ENCODE data around the gene GPR162. TPM values are rescaled to one million over a fixed set of nuclear protein-coding genes. Genes with fewer than 3 reads are reported as not detected.

The GPR162 gene
- total and polyA plus RNA-seq, 12 donors: 1.1 to 42.6 (median 5.1) TPM

DNA sequence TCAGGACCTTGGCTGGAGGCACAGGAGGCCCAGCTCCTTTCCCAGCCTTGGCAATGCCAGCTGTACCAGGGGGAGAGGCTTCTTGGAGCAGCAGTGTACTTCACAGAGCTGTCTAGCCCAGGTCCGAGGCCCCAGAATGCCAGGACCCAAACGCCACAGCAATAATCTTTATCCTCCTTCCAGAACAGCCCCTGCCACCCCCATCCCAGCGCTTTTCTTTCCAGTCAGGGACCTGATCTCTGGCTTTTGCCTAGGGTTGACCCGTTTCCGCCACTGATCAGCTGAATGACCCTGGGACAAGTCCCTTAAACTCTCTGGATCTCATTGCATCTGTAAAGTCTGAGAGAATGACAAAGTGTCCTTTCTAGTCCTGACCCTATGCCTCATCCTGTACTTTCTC, 44.2 kb upstream of the GPR162 start:
- no peak overlapping the region for H3K4me3 ChIP-seq
- no peaks in the 10 kb centered on the region for H3K27me3 ChIP-seq
- H3K27ac ChIP-seq: no peak overlapping the region
- H3K4me1 ChIP-seq (replicated peaks in 1 of 2): peaks cover 7 to 13% of the 10 kb centered on the region in 2 donors
- no peak for TF ChIP-seq POLR2A (IDR thresholded peaks at IDR 0.05)
- TF ChIP-seq, protein P1, sequence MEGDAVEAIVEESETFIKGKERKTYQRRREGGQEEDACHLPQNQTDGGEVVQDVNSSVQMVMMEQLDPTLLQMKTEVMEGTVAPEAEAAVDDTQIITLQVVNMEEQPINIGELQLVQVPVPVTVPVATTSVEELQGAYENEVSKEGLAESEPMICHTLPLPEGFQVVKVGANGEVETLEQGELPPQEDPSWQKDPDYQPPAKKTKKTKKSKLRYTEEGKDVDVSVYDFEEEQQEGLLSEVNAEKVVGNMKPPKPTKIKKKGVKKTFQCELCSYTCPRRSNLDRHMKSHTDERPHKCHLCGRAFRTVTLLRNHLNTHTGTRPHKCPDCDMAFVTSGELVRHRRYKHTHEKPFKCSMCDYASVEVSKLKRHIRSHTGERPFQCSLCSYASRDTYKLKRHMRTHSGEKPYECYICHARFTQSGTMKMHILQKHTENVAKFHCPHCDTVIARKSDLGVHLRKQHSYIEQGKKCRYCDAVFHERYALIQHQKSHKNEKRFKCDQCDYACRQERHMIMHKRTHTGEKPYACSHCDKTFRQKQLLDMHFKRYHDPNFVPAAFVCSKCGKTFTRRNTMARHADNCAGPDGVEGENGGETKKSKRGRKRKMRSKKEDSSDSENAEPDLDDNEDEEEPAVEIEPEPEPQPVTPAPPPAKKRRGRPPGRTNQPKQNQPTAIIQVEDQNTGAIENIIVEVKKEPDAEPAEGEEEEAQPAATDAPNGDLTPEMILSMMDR (IDR thresholded peaks at IDR 0.05): no peak
- H3K9me3 ChIP-seq (replicated peaks in 1 of 3): no peaks in the 10 kb centered on the region
- no peaks in the 10 kb centered on the region for H3K36me3 ChIP-seq (replicated peaks in 1 of 2)
- WGBS, 4 donors: 81 to 90% (median 87%) methylated on average over 4 to 5 of the region's 5 CpGs
- no peak for DNase-seq
- intact Hi-C loops (cut with DNase I): loop anchor here in 1 of 2 donors (5.0 kb wide), 1 partner anchor 40 kb away; no protein-coding TSS in a partner anchor

GRCh38 chr12:6778217-6778573, 43.4 kb upstream of the GPR162 start:
- peak overlapping the region in 4 of 5 donors; percentile 3 to 84 (median 48) for H3K27ac ChIP-seq
- WGBS, 4 donors: 17 to 27% (median 22%) methylated on average over 5 to 14 of the region's 14 CpGs
- DNase-seq: peak; percentile 53 to 74 (median 66)
- intact Hi-C loops (cut with DNase I): loop anchor here in 1 of 2 donors (5.0 kb wide), 1 partner anchor 41 kb away; no protein-coding TSS in a partner anchor
- TF ChIP-seq, protein P1 (IDR thresholded peaks at IDR 0.05): no peak
- TF ChIP-seq POLR2A (IDR thresholded peaks at IDR 0.05): no peak
- peak overlapping the region in 2 of 4 donors; percentile 4 to 44 for H3K4me3 ChIP-seq
- no peaks in the 10 kb centered on the region for H3K27me3 ChIP-seq
- peaks cover 7 to 13% of the 10 kb centered on the region in 2 donors for H3K4me1 ChIP-seq (replicated peaks in 1 of 2)
- H3K36me3 ChIP-seq (replicated peaks in 1 of 2): no peaks in the 10 kb centered on the region
- no peaks in the 10 kb centered on the region for H3K9me3 ChIP-seq (replicated peaks in 1 of 3)

DNA sequence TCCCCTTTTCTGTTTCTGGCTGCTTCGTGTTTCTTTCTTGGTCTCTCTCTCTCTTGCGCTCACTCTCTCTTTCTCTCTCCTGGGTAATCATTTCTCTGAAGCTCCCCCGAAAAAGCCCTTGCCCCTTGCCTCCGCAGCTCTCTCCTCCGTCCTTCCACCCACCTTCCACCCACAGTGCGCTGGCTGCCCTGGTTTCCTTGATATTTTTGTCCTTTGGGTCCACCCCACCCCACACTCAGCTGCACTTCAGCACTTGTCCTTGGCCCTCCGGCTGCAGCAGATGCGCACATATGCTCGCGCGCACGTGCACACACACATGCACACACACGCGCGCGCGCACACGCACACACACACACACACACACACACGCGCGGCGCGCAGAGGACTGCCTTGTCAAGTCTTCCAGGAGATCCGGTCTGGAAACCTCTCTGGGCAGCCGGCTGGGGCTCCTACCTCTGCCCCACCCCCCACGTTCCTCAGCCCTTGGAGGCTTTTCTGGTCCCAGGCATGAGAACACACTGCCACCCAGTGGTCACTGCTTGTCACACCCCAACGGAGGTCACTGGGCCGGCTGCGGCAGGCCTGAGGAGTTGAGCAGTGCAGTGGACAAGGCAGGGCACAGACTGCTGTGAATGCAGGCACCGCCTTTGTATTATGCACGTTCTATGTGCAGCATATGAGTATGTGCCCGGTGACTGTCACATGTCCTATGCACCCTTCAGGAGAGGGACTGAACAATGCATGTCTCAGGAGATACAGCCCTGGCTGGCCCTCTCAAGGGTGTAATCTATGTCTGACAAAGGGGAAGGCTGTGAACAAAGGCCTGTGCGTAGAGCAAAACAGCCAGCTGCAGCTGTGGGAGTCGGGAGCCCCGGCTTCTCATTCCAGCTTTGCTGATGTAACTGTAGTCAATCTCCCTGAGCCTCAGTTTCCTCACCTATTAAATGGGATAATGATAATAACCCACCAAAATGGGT, 42.8 kb upstream of the GPR162 start:
- 2 to 4% (median 4%) methylated on average over 14 to 35 of the region's 35 CpGs for WGBS, 4 donors
- Histone ChIP-seq H3K36me3 (replicated peaks in 1 of 2) (no peaks in the 10 kb centered on the region), H3K27ac (peak overlapping the region in 4 of 5 donors; percentile 3 to 84 (median 48)), H3K4me1 (replicated peaks in 1 of 2) (peaks cover 7 to 13% of the 10 kb centered on the region in 2 donors), H3K9me3 (replicated peaks in 1 of 3) (no peaks in the 10 kb centered on the region), H3K27me3 (no peaks in the 10 kb centered on the region), H3K4me3 (peak overlapping the region in 2 of 4 donors; percentile 4 to 44)
- intact Hi-C loops (cut with DNase I): loop anchor here in 1 of 2 donors (5.0 kb wide), 1 partner anchor 42 kb away; no protein-coding TSS in a partner anchor
- DNase-seq: peak; percentile 95 to 98 (median 97)
- TF ChIP-seq, protein P1 (IDR thresholded peaks at IDR 0.05): peak; percentile 88 to 99 (median 98)
- peak in 1 of 2 donors; percentile 59 for TF ChIP-seq POLR2A (IDR thresholded peaks at IDR 0.05)

DNA sequence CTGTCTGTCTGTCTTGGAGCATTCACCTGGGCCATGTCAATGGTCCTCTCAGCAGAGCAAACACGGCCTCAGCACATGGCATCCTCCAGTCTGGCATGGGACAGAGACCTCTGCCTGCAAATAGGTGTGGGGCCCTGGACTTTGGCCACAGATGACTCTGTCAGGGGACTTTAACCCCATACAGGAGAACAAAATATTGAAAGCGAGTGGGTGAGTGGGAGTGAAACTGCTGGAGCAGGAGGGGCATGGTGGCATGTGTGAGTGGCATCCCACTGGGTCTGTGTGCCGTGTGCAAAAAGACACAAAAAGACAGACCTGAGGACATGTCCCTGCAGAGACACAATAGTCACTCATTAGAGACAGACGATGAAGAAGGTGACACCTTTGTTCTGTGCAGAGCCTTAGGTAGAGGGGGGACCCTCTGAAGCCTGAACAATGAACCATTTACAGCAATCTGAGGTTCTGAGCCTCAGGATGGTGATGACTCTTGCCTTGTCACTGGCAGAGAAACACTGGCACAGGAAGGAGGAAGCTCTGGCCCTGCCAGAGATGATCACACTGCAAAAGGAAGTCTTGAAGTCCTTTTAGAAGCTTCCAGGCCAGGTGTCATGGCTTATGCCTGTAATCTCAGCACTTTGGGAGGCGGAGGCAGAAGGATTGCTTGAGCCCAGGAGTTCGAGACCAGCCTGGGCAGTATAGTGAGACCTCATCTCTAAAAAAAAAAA, 41.8 kb upstream of the GPR162 start:
- Histone ChIP-seq H3K36me3 (replicated peaks in 1 of 2) (no peaks in the 10 kb centered on the region), H3K27me3 (no peaks in the 10 kb centered on the region), H3K4me3 (no peak overlapping the region), H3K9me3 (replicated peaks in 1 of 3) (no peaks in the 10 kb centered on the region), H3K4me1 (replicated peaks in 1 of 2) (peaks cover 7 to 13% of the 10 kb centered on the region in 2 donors), H3K27ac (no peak overlapping the region)
- TF ChIP-seq, protein P1 (IDR thresholded peaks at IDR 0.05): no peak
- TF ChIP-seq POLR2A (IDR thresholded peaks at IDR 0.05): no peak
- DNase-seq: no peak
- intact Hi-C loops (cut with DNase I): loop anchor here (2.0 to 5.0 kb wide), 3 partner anchors 27 to 43 kb away; partner anchors contain the start of gene MLF2 (in 1 of the 2)
- 74 to 85% (median 81%) methylated on average over 6 of the region's 6 CpGs for WGBS, 4 donors
